NCI-H1105 treated with DMSO at 0.1 percent for 48 hours (cell line): Measurements from ENCODE around the gene TEPSIN.

Source experiments
- DNase-seq: peaks from one replicate; lab custom pipeline; 2025; lab: John Stamatoyannopoulos, UW

TEPSIN gene

GRCh38 chr17:81270279-81270678 lies 31.4 kb upstream of the TEPSIN start:
- DNase-seq, result no peak

- no peak for DNase-seq
These were observed 28.7 kb upstream of the TEPSIN start for GRCh38 chr17:81267390-81268067.

GRCh38 chr17:81265576-81265975 lies 26.7 kb upstream of the TEPSIN start:
- DNase-seq, result no peak

- no peak for DNase-seq
These were observed 25.8 kb upstream of the TEPSIN start for GRCh38 chr17:81264640-81265039.

- no peak for DNase-seq
These were observed 24.7 kb upstream of the TEPSIN start for GRCh38 chr17:81263371-81264181.

- DNase-seq, result no peak
These were observed 22.9 kb upstream of the TEPSIN start for GRCh38 chr17:81261582-81262336.

- no peak for DNase-seq
These were observed 22.2 kb upstream of the TEPSIN start for GRCh38 chr17:81261096-81261495.

- no peak for DNase-seq
These were observed 21.8 kb upstream of the TEPSIN start for GRCh38 chr17:81260641-81261040.

GRCh38 chr17:81260171-81260570 lies 21.3 kb upstream of the TEPSIN start:
- DNase-seq, result no peak

- no peak for DNase-seq
These were observed 20.3 kb upstream of the TEPSIN start for GRCh38 chr17:81259058-81259605.

- DNase-seq, result no peak
These were observed 19.4 kb upstream of the TEPSIN start for GRCh38 chr17:81258292-81258691.

- no peak for DNase-seq
These were observed 18.7 kb upstream of the TEPSIN start for GRCh38 chr17:81257533-81257932.

GRCh38 chr17:81256616-81257015 lies 17.8 kb upstream of the TEPSIN start:
- no peak for DNase-seq

GRCh38 chr17:81254955-81255717 lies 16.3 kb upstream of the TEPSIN start:
- DNase-seq, result peak; percentile 1

- DNase-seq, result peak; percentile 31
These were observed 14.7 kb upstream of the TEPSIN start for GRCh38 chr17:81253358-81254131.

- DNase-seq, result no peak
These were observed 14.1 kb upstream of the TEPSIN start for GRCh38 chr17:81252987-81253329.

- DNase-seq, result no peak
These were observed 13.6 kb upstream of the TEPSIN start for GRCh38 chr17:81252326-81252986.

- DNase-seq, result peak; percentile 98
These were observed 12.9 kb upstream of the TEPSIN start for GRCh38 chr17:81251709-81252301.

- DNase-seq, result peak; percentile 97
These were observed 12.3 kb upstream of the TEPSIN start for GRCh38 chr17:81251094-81251708.
